ENCODE measurements around the gene THOC6. TPM values are rescaled to one million over a fixed set of nuclear protein-coding genes. Genes with fewer than 3 reads are reported as not detected.

THOC6 gene
- total RNA-seq, 2 experiments from 2014 or later = 45.6 to 51.5 TPM

Other genes starting within 250 kb of the THOC6 start
- gene ELOB, start 246.8 kb upstream of the THOC6 start, total RNA-seq = 100 to 1,000 TPM; 260 to 318 TPM
- gene PRSS33, start 236.5 kb upstream of the THOC6 start, total RNA-seq = not detected
- not detected for gene PRSS41, start 225.6 kb upstream of the THOC6 start, total RNA-seq
- gene PRSS21, start 206.8 kb upstream of the THOC6 start, total RNA-seq = 10 to 100 TPM in 1 of 2 experiments, 1 to 10 TPM in 1; 6.0 to 10.3 TPM
- 1 to 10 TPM; 3.6 to 7.0 TPM for gene ZG16B, start 193.7 kb upstream of the THOC6 start, total RNA-seq
- gene PRSS22, start 165.9 kb upstream of the THOC6 start, total RNA-seq = not detected
- 10 to 100 TPM; 19.6 to 19.7 TPM for gene FLYWCH2, start 140.8 kb upstream of the THOC6 start, total RNA-seq
- 10 to 100 TPM; 52.7 to 58.1 TPM for gene FLYWCH1, start 112.1 kb upstream of the THOC6 start, total RNA-seq
- under 1 TPM; 0.35 to 0.40 TPM for gene KREMEN2, start 59.8 kb upstream of the THOC6 start, total RNA-seq
- 10 to 100 TPM; 58.7 to 62.9 TPM for gene PAQR4, start 54.7 kb upstream of the THOC6 start, total RNA-seq
- gene PKMYT1, start 43.6 kb upstream of the THOC6 start, total RNA-seq = 100 to 1,000 TPM; 146 to 199 TPM
- under 1 TPM; 0.09 to 0.15 TPM for gene CLDN9, start 11.1 kb upstream of the THOC6 start, total RNA-seq
- not detected for gene CLDN6, start 5.9 kb upstream of the THOC6 start, total RNA-seq
- 1 to 10 TPM; 5.5 to 5.9 TPM for gene TNFRSF12A, start 3.7 kb upstream of the THOC6 start, total RNA-seq
- gene HCFC1R1, start 93 bp upstream of the THOC6 start, total RNA-seq = 10 to 100 TPM; 31.8 to 34.3 TPM
- under 1 TPM in 1 of 2 experiments, not detected in 1; 0.50 TPM for gene BICDL2, start 12.9 kb downstream of the THOC6 start, total RNA-seq
- 10 to 100 TPM; 34.0 to 88.3 TPM for gene MMP25, start 22.5 kb downstream of the THOC6 start, total RNA-seq
- gene IL32, start 41.6 kb downstream of the THOC6 start, total RNA-seq = 1,000 to 10,000 TPM; 2,870 to 3,468 TPM
- gene ZSCAN10, start 75.3 kb downstream of the THOC6 start, total RNA-seq = under 1 TPM; 0.21 to 0.23 TPM
- not detected for gene ZNF205, start 88.6 kb downstream of the THOC6 start, total RNA-seq
- 10 to 100 TPM; 10.6 to 12.3 TPM for gene ZNF213, start 111.0 kb downstream of the THOC6 start, total RNA-seq
- not detected for gene OR1F1, start 164.2 kb downstream of the THOC6 start, total RNA-seq
- gene ZNF200, start 211.1 kb downstream of the THOC6 start, total RNA-seq = 10 to 100 TPM; 12.3 to 12.9 TPM
- under 1 TPM; 0.07 to 0.09 TPM for gene MEFV, start 232.6 kb downstream of the THOC6 start, total RNA-seq

All from activated CD8-positive, alpha-beta memory T cell treated with anti-CD3 and anti-CD28 coated beads, Interleukin-2, amount 10 ng/mL, durations not matched to agents 7 days and 5 days (primary cell).